Progenitor cell of endocrine pancreas (in vitro differentiated cells): ENCODE results near the gene ELAC1. TPM values are rescaled to one million over a fixed set of nuclear protein-coding genes. Genes with fewer than 3 reads are reported as not detected.

Experiments used
- DNase-seq: peaks from one replicate; pipeline ENCODE4 v3.0.0; 2021; ENCODE audit warnings: low spot score; ENCODE audit not compliant: unreplicated experiment
- H3K27ac Mint-ChIP-seq: 2 replicates; pipeline ENCODE4 v1.8.0; 2021; ENCODE audit warnings: mild to moderate bottlenecking, moderate library complexity, mixed read lengths
- H3K27me3 Mint-ChIP-seq: 2 replicates; pipeline ENCODE4 v1.8.0; 2021; ENCODE audit warnings: mixed read lengths
- H3K36me3 Mint-ChIP-seq: 2 replicates; pipeline ENCODE4 v1.8.0; 2022; ENCODE audit warnings: mixed read lengths; ENCODE audit not compliant: insufficient read depth
- H3K4me1 Mint-ChIP-seq: 2 replicates; pipeline ENCODE4 v1.8.0; 2021; ENCODE audit warnings: low read depth, mixed read lengths
- H3K4me3 Mint-ChIP-seq: 2 replicates; pipeline ENCODE4 v1.8.0; 2021; ENCODE audit warnings: low read depth, mild to moderate bottlenecking, moderate library complexity, mixed read lengths
- H3K9me3 Mint-ChIP-seq: 2 replicates; pipeline ENCODE4 v1.8.0; 2021; ENCODE audit warnings: low read depth, mixed read lengths
- total RNA-seq: library from RNA; stranded (reverse); gene quantifications from 2 replicates; pipeline ENCODE4 v1.2.1, GENCODE V29; 2021
- TF ChIP-seq, protein P1 (sequence below): fragments of 200-600 bp; sonication (generic); IDR thresholded peaks from one replicate; pipeline ENCODE4 v1.5.0; 2021; ENCODE audit warnings: antibody characterized with exemption, mild to moderate bottlenecking; ENCODE audit not compliant: unreplicated experiment

Gene ELAC1
- total RNA-seq, 1 donor from 2014 or later, result 9.2 TPM

DNA sequence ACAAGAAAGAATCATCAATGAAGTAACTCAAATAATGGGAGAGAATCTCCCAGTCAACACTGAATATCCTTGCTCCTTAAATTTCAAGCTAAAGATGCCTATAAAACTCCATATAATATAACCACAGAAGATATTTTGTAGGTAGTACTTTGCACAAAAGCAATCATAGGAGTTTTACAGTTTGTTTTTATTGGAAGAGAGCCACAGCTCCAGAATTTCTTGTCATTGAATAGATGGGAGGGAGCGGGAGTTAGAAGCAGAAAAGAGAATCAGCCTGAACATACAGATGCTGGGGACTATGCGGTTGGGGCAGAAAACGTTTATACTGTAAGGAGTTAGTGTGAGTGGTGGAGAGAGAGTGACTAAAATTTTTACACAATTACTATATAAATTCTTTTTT is 43.9 kb downstream of the ELAC1 start:
- Mint-ChIP-seq H3K4me1 (peaks cover 22% of the 10 kb centered on the region), H3K9me3 (no peaks in the 10 kb centered on the region), H3K27ac (no peak overlapping the region), H3K4me3 (no peak overlapping the region), H3K27me3 (no peaks in the 10 kb centered on the region), H3K36me3 (peaks cover 2% of the 10 kb centered on the region)
- TF ChIP-seq, protein P1, sequence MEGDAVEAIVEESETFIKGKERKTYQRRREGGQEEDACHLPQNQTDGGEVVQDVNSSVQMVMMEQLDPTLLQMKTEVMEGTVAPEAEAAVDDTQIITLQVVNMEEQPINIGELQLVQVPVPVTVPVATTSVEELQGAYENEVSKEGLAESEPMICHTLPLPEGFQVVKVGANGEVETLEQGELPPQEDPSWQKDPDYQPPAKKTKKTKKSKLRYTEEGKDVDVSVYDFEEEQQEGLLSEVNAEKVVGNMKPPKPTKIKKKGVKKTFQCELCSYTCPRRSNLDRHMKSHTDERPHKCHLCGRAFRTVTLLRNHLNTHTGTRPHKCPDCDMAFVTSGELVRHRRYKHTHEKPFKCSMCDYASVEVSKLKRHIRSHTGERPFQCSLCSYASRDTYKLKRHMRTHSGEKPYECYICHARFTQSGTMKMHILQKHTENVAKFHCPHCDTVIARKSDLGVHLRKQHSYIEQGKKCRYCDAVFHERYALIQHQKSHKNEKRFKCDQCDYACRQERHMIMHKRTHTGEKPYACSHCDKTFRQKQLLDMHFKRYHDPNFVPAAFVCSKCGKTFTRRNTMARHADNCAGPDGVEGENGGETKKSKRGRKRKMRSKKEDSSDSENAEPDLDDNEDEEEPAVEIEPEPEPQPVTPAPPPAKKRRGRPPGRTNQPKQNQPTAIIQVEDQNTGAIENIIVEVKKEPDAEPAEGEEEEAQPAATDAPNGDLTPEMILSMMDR, result no peak
- DNase-seq, result no peak

DNA sequence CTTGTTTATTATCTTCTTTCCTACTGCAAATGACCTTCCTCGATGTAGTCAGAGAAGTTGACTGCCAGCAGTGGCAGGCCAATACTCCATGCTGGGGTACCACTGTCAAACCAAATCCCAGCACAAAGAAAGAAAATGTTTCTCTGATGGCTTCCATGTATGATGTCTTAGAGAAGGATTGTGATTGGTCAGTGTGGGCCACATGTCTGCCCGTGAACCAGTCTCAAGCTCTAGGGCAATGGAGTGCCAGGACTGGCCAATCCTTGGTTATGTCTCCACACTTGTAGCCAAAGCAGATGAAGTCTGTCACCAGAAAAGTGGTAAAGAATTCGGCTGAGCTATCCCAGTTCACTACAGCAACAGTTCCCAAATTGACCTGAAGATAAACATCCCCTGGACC is 44.6 kb downstream of the ELAC1 start:
- Mint-ChIP-seq H3K4me1 (peaks cover 16% of the 10 kb centered on the region), H3K9me3 (no peaks in the 10 kb centered on the region), H3K27me3 (no peaks in the 10 kb centered on the region), H3K36me3 (peaks cover 3% of the 10 kb centered on the region), H3K27ac (no peak overlapping the region), H3K4me3 (no peak overlapping the region)
- TF ChIP-seq, protein P1, result no peak
- DNase-seq, result no peak

DNA sequence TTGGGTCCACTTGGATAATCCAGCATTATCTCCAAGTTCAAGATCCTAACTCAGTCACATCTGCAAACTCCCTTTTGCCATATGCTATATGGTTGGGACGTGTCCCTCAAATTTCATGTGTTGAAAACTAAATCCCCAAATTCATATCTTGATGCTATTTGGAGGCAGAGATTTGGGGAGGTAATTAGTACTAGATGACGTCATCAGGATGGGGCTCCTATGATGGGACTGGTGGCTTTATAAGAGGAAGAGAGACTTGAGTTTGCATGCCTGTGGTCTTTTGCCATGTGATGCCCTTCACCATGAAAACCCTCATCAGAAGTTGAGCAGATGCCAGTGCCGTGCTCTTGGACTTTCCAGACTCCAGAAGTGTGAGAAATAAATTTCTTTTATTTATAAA is 45.4 kb downstream of the ELAC1 start:
- TF ChIP-seq, protein P1, result no peak
- Mint-ChIP-seq H3K36me3 (peaks cover 4% of the 10 kb centered on the region), H3K4me3 (no peak overlapping the region), H3K27ac (no peak overlapping the region), H3K4me1 (peaks cover 9% of the 10 kb centered on the region), H3K27me3 (no peaks in the 10 kb centered on the region), H3K9me3 (no peaks in the 10 kb centered on the region)
- no peak for DNase-seq

DNA sequence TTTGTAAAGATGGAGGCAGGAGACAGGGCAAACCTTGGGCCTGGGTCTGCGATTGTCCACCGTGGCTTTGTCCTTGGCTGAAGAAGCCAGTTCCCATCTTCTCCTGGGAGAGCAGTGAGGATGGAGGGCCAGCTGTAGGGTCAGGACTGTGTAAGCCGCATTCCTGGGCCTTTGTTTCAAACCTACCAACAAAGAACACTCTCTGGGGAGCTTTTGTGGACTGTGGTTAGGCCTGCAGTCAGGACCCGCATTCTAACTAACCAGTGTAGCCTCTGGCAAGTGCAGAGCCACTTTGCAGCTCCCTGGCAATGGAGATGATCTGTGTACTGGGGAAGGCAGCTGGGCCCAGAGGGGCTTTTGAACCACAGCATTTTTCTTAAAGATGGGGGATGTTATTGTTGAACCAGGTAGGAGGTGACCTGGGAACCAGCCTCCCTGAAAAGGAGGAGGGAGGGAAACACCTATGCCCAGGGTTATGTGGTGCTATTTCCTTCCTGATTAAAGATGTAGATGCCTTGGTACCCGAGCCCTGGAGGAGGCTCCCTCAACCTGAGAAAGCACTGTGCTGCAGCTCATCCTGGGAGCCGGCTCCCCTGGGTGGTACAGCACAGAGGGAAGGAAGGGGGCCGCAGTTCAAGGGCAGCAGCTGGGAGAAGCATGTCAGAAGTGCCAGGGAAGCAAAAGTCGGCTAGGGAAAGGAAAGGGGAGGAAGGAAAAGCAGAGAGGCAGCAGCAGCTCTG is 49.5 kb downstream of the ELAC1 start:
- H3K27me3 Mint-ChIP-seq, result no peaks in the 10 kb centered on the region
- H3K4me1 Mint-ChIP-seq, result peaks cover 2% of the 10 kb centered on the region
- DNase-seq, result no peak
- H3K9me3 Mint-ChIP-seq, result no peaks in the 10 kb centered on the region
- no peak overlapping the region for H3K4me3 Mint-ChIP-seq
- TF ChIP-seq, protein P1, result no peak
- no peak overlapping the region for H3K27ac Mint-ChIP-seq
- peaks cover 8% of the 10 kb centered on the region for H3K36me3 Mint-ChIP-seq

DNA sequence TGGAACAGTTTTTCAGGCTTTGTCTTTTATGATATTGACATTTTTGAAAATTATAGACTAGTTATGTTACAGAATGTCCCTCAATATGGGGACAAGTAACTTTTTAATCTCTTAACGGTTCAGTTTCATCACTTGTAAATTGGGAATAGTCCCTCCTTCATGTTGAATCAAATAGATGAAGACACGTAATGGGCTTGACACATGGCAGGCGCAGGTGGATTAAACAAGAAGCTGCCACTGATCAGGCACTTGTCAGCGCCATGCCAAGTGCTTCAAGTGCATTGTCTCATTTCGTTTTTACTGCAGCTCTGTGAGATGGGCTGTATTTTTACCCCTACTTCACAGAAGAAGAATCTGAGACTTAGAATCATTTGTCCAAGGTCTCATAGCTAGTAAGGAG is 52.7 kb downstream of the ELAC1 start:
- Mint-ChIP-seq H3K9me3 (peaks cover 5% of the 10 kb centered on the region), H3K36me3 (peaks cover 11% of the 10 kb centered on the region), H3K4me3 (no peak overlapping the region), H3K4me1 (peaks cover 2% of the 10 kb centered on the region), H3K27ac (no peak overlapping the region), H3K27me3 (no peaks in the 10 kb centered on the region)
- TF ChIP-seq, protein P1, result no peak
- no peak for DNase-seq
